Ishikawa (cell line): ENCODE results near the gene PRKCD.

Experiments used
- CEBPB ChIP-seq: IDR thresholded peaks from 2 replicates; pipeline ENCODE4 v1.6.1; 2012
- EP300 ChIP-seq: IDR thresholded peaks from 2 replicates; pipeline ENCODE4 v1.6.1; 2012; ENCODE audit warnings: borderline replicate concordance
- RAD21 ChIP-seq: IDR thresholded peaks from 2 replicates; pipeline ENCODE4 v1.6.1; 2012; ENCODE audit warnings: low read depth
- TAF1 ChIP-seq: IDR thresholded peaks from 2 replicates; pipeline ENCODE4 v1.6.1; 2012; ENCODE audit warnings: low read depth, mild to moderate bottlenecking
- TCF12 ChIP-seq: IDR thresholded peaks from 2 replicates; pipeline ENCODE4 v1.6.1; 2012; ENCODE audit warnings: low read depth
- TEAD4 ChIP-seq: IDR thresholded peaks from 2 replicates; pipeline ENCODE4 v1.6.1; 2012
- ZBTB7A ChIP-seq: IDR thresholded peaks from 2 replicates; pipeline ENCODE4 v1.6.1; 2012; ENCODE audit warnings: low read depth
- TF ChIP-seq, protein P1 (sequence below): IDR thresholded peaks from 2 replicates; pipeline ENCODE4 v1.6.1; 2012; ENCODE audit warnings: low read depth, mild to moderate bottlenecking

- TF ChIP-seq CEBPB (no peak), ZBTB7A (no peak), EP300 (no peak), RAD21 (no peak), TEAD4 (no peak), TAF1 (no peak), TCF12 (no peak)
- TF ChIP-seq, protein P1, sequence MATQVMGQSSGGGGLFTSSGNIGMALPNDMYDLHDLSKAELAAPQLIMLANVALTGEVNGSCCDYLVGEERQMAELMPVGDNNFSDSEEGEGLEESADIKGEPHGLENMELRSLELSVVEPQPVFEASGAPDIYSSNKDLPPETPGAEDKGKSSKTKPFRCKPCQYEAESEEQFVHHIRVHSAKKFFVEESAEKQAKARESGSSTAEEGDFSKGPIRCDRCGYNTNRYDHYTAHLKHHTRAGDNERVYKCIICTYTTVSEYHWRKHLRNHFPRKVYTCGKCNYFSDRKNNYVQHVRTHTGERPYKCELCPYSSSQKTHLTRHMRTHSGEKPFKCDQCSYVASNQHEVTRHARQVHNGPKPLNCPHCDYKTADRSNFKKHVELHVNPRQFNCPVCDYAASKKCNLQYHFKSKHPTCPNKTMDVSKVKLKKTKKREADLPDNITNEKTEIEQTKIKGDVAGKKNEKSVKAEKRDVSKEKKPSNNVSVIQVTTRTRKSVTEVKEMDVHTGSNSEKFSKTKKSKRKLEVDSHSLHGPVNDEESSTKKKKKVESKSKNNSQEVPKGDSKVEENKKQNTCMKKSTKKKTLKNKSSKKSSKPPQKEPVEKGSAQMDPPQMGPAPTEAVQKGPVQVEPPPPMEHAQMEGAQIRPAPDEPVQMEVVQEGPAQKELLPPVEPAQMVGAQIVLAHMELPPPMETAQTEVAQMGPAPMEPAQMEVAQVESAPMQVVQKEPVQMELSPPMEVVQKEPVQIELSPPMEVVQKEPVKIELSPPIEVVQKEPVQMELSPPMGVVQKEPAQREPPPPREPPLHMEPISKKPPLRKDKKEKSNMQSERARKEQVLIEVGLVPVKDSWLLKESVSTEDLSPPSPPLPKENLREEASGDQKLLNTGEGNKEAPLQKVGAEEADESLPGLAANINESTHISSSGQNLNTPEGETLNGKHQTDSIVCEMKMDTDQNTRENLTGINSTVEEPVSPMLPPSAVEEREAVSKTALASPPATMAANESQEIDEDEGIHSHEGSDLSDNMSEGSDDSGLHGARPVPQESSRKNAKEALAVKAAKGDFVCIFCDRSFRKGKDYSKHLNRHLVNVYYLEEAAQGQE, result no peak
These were observed 25.7 kb downstream of the PRKCD start for GRCh38 chr3:53186726-53187125.
